Measurements from ENCODE around the gene GABPA.

Gene GABPA

GRCh38 chr21:25813917-25814316 lies 79.1 kb downstream of the GABPA start:
- no peak for DNase-seq

GRCh38 chr21:25818121-25818520 lies 83.3 kb downstream of the GABPA start:
- no peak for DNase-seq

GRCh38 chr21:25818551-25818950 lies 83.8 kb downstream of the GABPA start:
- no peak for DNase-seq
